ENCODE measurements around the gene SPSB2.

DNA sequence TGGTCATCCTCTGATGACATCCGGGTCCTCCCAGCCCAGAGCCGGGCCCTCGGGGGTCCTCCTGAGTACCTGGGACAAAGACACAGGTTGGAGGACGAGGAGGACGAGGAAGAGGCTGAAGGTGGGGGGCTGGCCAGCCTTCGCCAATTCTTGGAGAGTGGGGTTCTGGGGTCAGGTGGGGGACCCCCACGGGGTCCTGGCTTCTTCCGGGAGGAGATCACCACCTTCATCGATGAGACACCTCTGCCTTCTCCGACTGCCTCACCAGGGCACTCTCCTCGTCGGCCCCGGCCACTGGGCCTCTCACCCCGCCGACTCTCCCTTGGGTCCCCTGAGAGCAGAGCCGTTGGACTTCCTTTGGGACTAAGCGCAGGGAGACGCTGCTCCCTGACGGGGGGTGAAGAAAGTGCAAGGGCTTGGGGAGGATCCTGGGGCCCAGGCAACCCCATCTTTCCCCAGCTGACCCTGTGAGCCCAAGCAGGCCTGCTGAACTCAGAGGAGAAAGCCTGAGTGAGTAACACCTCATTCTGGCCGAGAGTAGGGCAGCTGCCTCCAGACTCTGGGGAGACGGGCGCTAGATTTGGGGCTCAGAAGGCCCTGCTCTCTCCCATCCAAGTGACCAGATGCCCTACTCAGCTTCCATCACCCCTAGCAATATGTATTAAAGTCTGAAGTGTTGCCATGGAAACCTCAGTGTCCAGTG is 46.2 kb downstream of the SPSB2 start:
- TF ChIP-seq CTCF (IDR thresholded peaks at IDR 0.05) (no peak), POLR2A (IDR thresholded peaks at IDR 0.05) (no peak)
